Neural cell (in vitro differentiated cells): Measurements from ENCODE around the gene CADM4. TPM values are rescaled to one million over a fixed set of nuclear protein-coding genes. Genes with fewer than 3 reads are reported as not detected.

Source experiments
- H2AFZ ChIP-seq: fragments of 200-600, 300-800 bp; sonication (generic), shearing (Covaris generic); 2 replicates; pipeline ENCODE4 v1.6.0; 2014; ENCODE audit warnings: low read depth, mild to moderate bottlenecking, antibody characterized with exemption, low read length, moderate library complexity
- H3F3A ChIP-seq: fragments of 200-600 bp; shearing (Covaris generic); 2 replicates; pipeline ENCODE4 v1.6.1; 2016; ENCODE audit warnings: mild to moderate bottlenecking, moderate library complexity, mixed read lengths, antibody characterized with exemption, low read length; ENCODE audit not compliant: insufficient read depth, poor library complexity, severe bottlenecking
- H3K27ac ChIP-seq: fragments of 200-600, 300-800 bp; sonication (generic), shearing (Covaris generic); 2 replicates; pipeline ENCODE4 v1.5.1; 2014; ENCODE audit warnings: mild to moderate bottlenecking, low read length, moderate library complexity
- H3K27me3 ChIP-seq: fragments of 300-800, 200-600 bp; sonication (generic), shearing (Covaris generic); 2 replicates; pipeline ENCODE4 v1.6.0; 2014; ENCODE audit warnings: mild to moderate bottlenecking, low read depth, low read length, moderate library complexity; ENCODE audit not compliant: insufficient read depth
- H3K36me3 ChIP-seq: fragments of 300-800, 200-600 bp; sonication (generic), shearing (Covaris generic); 2 replicates; pipeline ENCODE4 v1.5.1; 2014; ENCODE audit warnings: mild to moderate bottlenecking, antibody characterized with exemption, low read length, moderate library complexity; ENCODE audit not compliant: insufficient read depth
- H3K4me2 ChIP-seq: fragments of 300-800, 200-600 bp; sonication (generic), shearing (Covaris generic); 2 replicates; pipeline ENCODE4 v1.6.0; 2014; ENCODE audit warnings: mild to moderate bottlenecking, low read length
- H3K4me3 ChIP-seq: fragments of 300-800, 200-600 bp; sonication (generic), shearing (Covaris generic); 2 replicates; pipeline ENCODE4 v1.5.1; 2014; ENCODE audit warnings: mild to moderate bottlenecking, low read length, moderate library complexity
- H3K79me2 ChIP-seq: fragments of 200-600 bp; shearing (Covaris generic); replicated peaks from 2 replicates; pipeline ENCODE4 v1.6.0; 2014; ENCODE audit warnings: mild to moderate bottlenecking, low read length, moderate library complexity; ENCODE audit not compliant: insufficient read depth
- H3K9ac ChIP-seq: fragments of 300-800, 200-600 bp; sonication (generic), shearing (Covaris generic); 2 replicates; pipeline ENCODE4 v1.6.1; 2016; ENCODE audit warnings: mild to moderate bottlenecking, low read length, mixed read lengths
- H3K9me2 ChIP-seq: fragments of 200-600 bp; shearing (Covaris generic); 2 replicates; pipeline ENCODE4 v1.6.1; 2016; ENCODE audit warnings: mild to moderate bottlenecking, low read length, mixed read lengths; ENCODE audit not compliant: insufficient read depth
- H3K9me3 ChIP-seq: fragments of 200-600, 300-800 bp; sonication (generic), shearing (Covaris generic); 2 replicates; pipeline ENCODE4 v1.6.1; 2016; ENCODE audit warnings: mild to moderate bottlenecking, mixed run types, low read length, moderate library complexity, mixed read lengths
- H4K20me1 ChIP-seq: fragments of 200-600 bp; shearing (Covaris generic); 2 replicates; pipeline ENCODE4 v1.6.1; 2016; ENCODE audit warnings: mild to moderate bottlenecking, mixed run types; ENCODE audit not compliant: insufficient read depth
- EP300 ChIP-seq: fragments of 450-650 bp; conservative IDR thresholded peaks from 2 replicates; pipeline ENCODE4 v1.6.1; 2014; ENCODE audit warnings: antibody characterized with exemption, mild to moderate bottlenecking, moderate library complexity; ENCODE audit not compliant: poor library complexity, severe bottlenecking
- EZH2 ChIP-seq: fragments of 200-600, 300-800 bp; shearing (Covaris generic), sonication (generic); IDR thresholded peaks from 2 replicates; pipeline ENCODE4 v1.6.1; 2014; ENCODE audit warnings: antibody characterized with exemption, low read length, borderline replicate concordance, mild to moderate bottlenecking; ENCODE audit not compliant: insufficient read depth, poor library complexity, severe bottlenecking
- MXI1 ChIP-seq: fragments of 450-650 bp; conservative IDR thresholded peaks from 2 replicates; pipeline ENCODE4 v1.6.1; 2014; ENCODE audit warnings: antibody characterized with exemption, mild to moderate bottlenecking; ENCODE audit not compliant: poor library complexity, severe bottlenecking
- POLR2AphosphoS5 ChIP-seq: IDR thresholded peaks from 2 replicates; pipeline ENCODE4 v1.6.1; 2012
- RAD21 ChIP-seq: fragments of 450-650 bp; conservative IDR thresholded peaks from 2 replicates; pipeline ENCODE4 v1.6.1; 2014; ENCODE audit warnings: antibody characterized with exemption, mild to moderate bottlenecking, moderate library complexity
- SMC3 ChIP-seq: fragments of 450-650 bp; conservative IDR thresholded peaks from 2 replicates; pipeline ENCODE4 v1.6.1; 2014; ENCODE audit warnings: antibody characterized with exemption, mild to moderate bottlenecking, moderate library complexity; ENCODE audit not compliant: poor library complexity
- TAF1 ChIP-seq: IDR thresholded peaks from 2 replicates; pipeline ENCODE4 v1.6.1; 2012; ENCODE audit warnings: low read depth
- polyA plus RNA-seq: library from polyadenylated mRNA; depleted of rRNA; stranded (reverse); fragments of >200 nt; gene quantifications from 2 replicates; pipeline ENCODE4 v1.2.3, GENCODE V29; 2014
- TF ChIP-seq, protein P1 (sequence below): IDR thresholded peaks from 2 replicates; pipeline ENCODE4 v1.6.1; 2012; ENCODE audit warnings: borderline replicate concordance
- TF ChIP-seq, protein P2 (sequence below): fragments of 450-650 bp; IDR thresholded peaks from 2 replicates; pipeline ENCODE4 v1.5.1; 2014; ENCODE audit warnings: antibody characterized with exemption, mild to moderate bottlenecking, moderate library complexity; ENCODE audit not compliant: poor library complexity, severe bottlenecking

Gene CADM4
- polyA plus RNA-seq, 1 donor from 2014 or later: 211 TPM

DNA sequence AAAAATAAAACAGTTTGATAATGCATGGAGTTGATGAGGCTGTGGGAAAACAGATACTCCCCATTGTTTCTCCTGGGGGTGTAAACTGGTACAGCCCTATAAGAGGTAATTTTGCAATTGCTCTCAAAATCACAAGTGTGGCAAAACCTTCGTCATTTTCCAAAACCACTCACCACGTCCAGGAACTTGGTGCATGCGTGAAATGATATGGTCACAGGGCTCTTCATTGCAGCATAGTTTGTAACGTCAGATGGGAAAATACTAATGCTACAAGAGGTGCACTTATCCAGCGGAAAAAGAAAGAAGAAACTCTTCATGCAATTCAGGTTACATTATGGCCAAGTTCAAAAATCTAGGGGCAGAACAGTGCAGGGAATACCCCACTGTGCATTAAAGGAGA is 42.2 kb upstream of the CADM4 start:
- Histone ChIP-seq H4K20me1 (no peaks in the 10 kb centered on the region), H3K4me2 (no peak overlapping the region), H3K4me3 (no peak overlapping the region), H3K27ac (no peak overlapping the region), H3K9me2 (no peaks in the 10 kb centered on the region), H3K79me2 (no peaks in the 10 kb centered on the region), H3K9ac (no peak overlapping the region), H3K9me3 (no peaks in the 10 kb centered on the region), H3F3A (no peaks in the 10 kb centered on the region), H2AFZ (no peak overlapping the region), H3K27me3 (no peaks in the 10 kb centered on the region), H3K36me3 (no peaks in the 10 kb centered on the region)
- TF ChIP-seq EP300 (no peak), RAD21 (no peak), MXI1 (no peak), EZH2 (no peak), POLR2AphosphoS5 (no peak), SMC3 (no peak), TAF1 (no peak)
- TF ChIP-seq, protein P1, sequence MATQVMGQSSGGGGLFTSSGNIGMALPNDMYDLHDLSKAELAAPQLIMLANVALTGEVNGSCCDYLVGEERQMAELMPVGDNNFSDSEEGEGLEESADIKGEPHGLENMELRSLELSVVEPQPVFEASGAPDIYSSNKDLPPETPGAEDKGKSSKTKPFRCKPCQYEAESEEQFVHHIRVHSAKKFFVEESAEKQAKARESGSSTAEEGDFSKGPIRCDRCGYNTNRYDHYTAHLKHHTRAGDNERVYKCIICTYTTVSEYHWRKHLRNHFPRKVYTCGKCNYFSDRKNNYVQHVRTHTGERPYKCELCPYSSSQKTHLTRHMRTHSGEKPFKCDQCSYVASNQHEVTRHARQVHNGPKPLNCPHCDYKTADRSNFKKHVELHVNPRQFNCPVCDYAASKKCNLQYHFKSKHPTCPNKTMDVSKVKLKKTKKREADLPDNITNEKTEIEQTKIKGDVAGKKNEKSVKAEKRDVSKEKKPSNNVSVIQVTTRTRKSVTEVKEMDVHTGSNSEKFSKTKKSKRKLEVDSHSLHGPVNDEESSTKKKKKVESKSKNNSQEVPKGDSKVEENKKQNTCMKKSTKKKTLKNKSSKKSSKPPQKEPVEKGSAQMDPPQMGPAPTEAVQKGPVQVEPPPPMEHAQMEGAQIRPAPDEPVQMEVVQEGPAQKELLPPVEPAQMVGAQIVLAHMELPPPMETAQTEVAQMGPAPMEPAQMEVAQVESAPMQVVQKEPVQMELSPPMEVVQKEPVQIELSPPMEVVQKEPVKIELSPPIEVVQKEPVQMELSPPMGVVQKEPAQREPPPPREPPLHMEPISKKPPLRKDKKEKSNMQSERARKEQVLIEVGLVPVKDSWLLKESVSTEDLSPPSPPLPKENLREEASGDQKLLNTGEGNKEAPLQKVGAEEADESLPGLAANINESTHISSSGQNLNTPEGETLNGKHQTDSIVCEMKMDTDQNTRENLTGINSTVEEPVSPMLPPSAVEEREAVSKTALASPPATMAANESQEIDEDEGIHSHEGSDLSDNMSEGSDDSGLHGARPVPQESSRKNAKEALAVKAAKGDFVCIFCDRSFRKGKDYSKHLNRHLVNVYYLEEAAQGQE: no peak
- TF ChIP-seq, protein P2, sequence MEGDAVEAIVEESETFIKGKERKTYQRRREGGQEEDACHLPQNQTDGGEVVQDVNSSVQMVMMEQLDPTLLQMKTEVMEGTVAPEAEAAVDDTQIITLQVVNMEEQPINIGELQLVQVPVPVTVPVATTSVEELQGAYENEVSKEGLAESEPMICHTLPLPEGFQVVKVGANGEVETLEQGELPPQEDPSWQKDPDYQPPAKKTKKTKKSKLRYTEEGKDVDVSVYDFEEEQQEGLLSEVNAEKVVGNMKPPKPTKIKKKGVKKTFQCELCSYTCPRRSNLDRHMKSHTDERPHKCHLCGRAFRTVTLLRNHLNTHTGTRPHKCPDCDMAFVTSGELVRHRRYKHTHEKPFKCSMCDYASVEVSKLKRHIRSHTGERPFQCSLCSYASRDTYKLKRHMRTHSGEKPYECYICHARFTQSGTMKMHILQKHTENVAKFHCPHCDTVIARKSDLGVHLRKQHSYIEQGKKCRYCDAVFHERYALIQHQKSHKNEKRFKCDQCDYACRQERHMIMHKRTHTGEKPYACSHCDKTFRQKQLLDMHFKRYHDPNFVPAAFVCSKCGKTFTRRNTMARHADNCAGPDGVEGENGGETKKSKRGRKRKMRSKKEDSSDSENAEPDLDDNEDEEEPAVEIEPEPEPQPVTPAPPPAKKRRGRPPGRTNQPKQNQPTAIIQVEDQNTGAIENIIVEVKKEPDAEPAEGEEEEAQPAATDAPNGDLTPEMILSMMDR: no peak

DNA sequence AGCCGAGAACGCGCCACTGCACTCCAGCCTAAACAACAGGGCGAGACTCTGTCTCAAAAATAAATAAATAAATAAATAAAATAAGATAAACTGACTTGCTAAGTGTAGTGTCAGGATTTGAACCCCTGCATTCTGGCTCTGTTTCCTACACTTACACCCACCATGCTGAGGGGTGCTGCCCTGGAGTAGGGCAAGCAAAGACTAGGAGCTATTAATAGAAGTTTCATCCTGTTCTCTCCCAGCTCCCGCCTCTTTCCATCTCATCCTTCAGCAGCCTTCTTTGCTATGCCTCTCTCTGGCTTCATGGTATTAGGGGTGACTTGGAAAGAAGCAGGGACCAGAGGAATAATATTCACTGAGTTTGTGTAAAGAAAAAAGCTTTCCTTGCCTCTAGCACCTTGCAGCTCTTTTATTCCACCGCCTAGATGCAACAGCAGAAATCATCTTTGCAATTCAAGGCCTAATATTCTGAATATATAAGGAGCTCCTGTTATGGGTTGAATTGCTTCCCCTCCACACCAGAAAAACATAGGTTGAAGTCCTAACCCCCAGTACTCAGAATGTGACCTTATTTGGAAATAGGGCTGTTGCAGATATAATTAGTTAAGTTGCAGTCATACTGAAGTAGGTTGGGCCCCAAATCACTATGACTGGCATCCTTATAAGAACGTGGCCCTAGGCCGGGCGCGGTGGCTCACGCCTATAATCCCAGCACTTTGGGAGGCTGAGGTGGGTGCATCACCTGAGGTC is 39.0 kb upstream of the CADM4 start:
- no peak overlapping the region for H2AFZ ChIP-seq
- no peak overlapping the region for H3K4me3 ChIP-seq
- no peaks in the 10 kb centered on the region for H3K27me3 ChIP-seq
- no peak overlapping the region for H3K9ac ChIP-seq
- no peaks in the 10 kb centered on the region for H4K20me1 ChIP-seq
- no peak for TF ChIP-seq POLR2AphosphoS5
- TF ChIP-seq RAD21: no peak
- TF ChIP-seq EP300: no peak
- no peak for TF ChIP-seq TAF1
- TF ChIP-seq, protein P1: no peak
- TF ChIP-seq SMC3: no peak
- TF ChIP-seq, protein P2: no peak
- TF ChIP-seq MXI1: no peak
- no peaks in the 10 kb centered on the region for H3F3A ChIP-seq
- H3K9me2 ChIP-seq: no peaks in the 10 kb centered on the region
- H3K9me3 ChIP-seq: no peaks in the 10 kb centered on the region
- H3K4me2 ChIP-seq: no peak overlapping the region
- no peaks in the 10 kb centered on the region for H3K36me3 ChIP-seq
- no peaks in the 10 kb centered on the region for H3K79me2 ChIP-seq
- H3K27ac ChIP-seq: no peak overlapping the region
